Spleen (tissue), 11 donors: ENCODE measurements around the gene PROM1. TPM values are rescaled to one million over a fixed set of nuclear protein-coding genes. Genes with fewer than 3 reads are reported as not detected.

Experiments
- DNase-seq: peaks from one replicate; pipeline ENCODE4 v3.0.0-alpha.2; 2020
- H3K27ac ChIP-seq, 8 donors: fragments of 200-600 bp; sonication (generic) in 7 of 8; 1 replicate in 4 of 8; 2 replicates in 4 of 8; pipeline versions ENCODE4 v1.5.0 to v1.8.0; 2016 to 2021; ENCODE audit warnings: inconsistent platforms in 4 of 8, mild to moderate bottlenecking in 4 of 8, moderate library complexity in 1 of 8
- H3K27me3 ChIP-seq, 7 donors: fragments of 200-600 bp; sonication (generic) in 6 of 7; replicated peaks in 1 of 7; 1 replicate in 4 of 7; 2 replicates in 3 of 7; pipeline versions ENCODE4 v1.5.0 to v1.8.0; 2016 to 2021; ENCODE audit warnings: inconsistent platforms in 3 of 7, mild to moderate bottlenecking in 1 of 7
- H3K36me3 ChIP-seq, 6 donors: fragments of 200-600 bp; sonication (generic) in 5 of 6; 1 replicate in 4 of 6; 2 replicates in 2 of 6; pipeline versions ENCODE4 v1.5.0 to v1.8.0; 2016 to 2021; ENCODE audit warnings: inconsistent platforms in 2 of 6
- H3K4me1 ChIP-seq, 6 donors: fragments of 200-600 bp; sonication (generic) in 5 of 6; 1 replicate in 3 of 6; 2 replicates in 3 of 6; pipeline versions ENCODE4 v1.5.0 to v1.8.0; 2016 to 2021; ENCODE audit warnings: inconsistent platforms in 3 of 6
- H3K4me3 ChIP-seq, 8 donors: fragments of 200-600 bp; sonication (generic) in 7 of 8; 1 replicate in 4 of 8; 2 replicates in 4 of 8; pipeline versions ENCODE4 v1.5.0 to v1.8.0; 2016 to 2021; ENCODE audit warnings: inconsistent platforms in 4 of 8, mild to moderate bottlenecking in 4 of 8, moderate library complexity in 2 of 8
- H3K9me3 ChIP-seq, 8 donors: fragments of 200-600 bp; sonication (generic) in 7 of 8; 1 replicate in 4 of 8; 2 replicates in 4 of 8; pipeline versions ENCODE4 v1.5.0 to v1.8.0; 2016 to 2021; ENCODE audit warnings: inconsistent platforms in 4 of 8
- POLR2A ChIP-seq, 3 donors: fragments of 450-650 bp; IDR thresholded peaks; one replicate each; pipeline ENCODE4 v1.5.1; 2017; ENCODE audit warnings: antibody characterized with exemption in 3 of 3, mild to moderate bottlenecking in 1 of 3
- POLR2AphosphoS5 ChIP-seq, 3 donors: sonication (generic); formaldehyde crosslinking; IDR thresholded peaks; one replicate each; pipeline ENCODE4 v1.5.1; 2017; ENCODE audit warnings: antibody characterized with exemption in 3 of 3
- WGBS, 5 donors: extraction: QIAGEN DNeasy Blood & Tissue Kit in 3 of 5; methylation state at CpG; one replicate each; pipeline versions ENCODE4 v1.1.5 to v1.1.7; 2013 to 2018; 5-methylcytosine and 5-hydroxymethylcytosine counted together
- intact Hi-C: fragments of 100-400 bp; cut with DNase I; formaldehyde crosslinking; loops from one replicate; pipeline ENCODE4 v1.15.0; 2023; ENCODE audit warnings: low total_unique reads
- polyA plus RNA-seq, 3 donors: library from polyadenylated mRNA; stranded (reverse); fragments of 200-250 nt; gene quantifications; one replicate each; pipeline ENCODE4 v1.2.1, GENCODE V29; 2013
- total RNA-seq, 7 donors: library from RNA; depleted of rRNA in 3 of 7; stranded (reverse); fragments of >200 nt in 3 of 7; fragmentation: NEBNext Ultra II Directional in 4 of 7; extraction: Animal tissue kit (Norgen Biotek cat#: 25700) in 4 of 7; gene quantifications; one replicate each; pipeline versions ENCODE4 v1.1.0 to v1.2.1, GENCODE V29; 2016 to 2021
- TF ChIP-seq, protein P1 (sequence below), 11 experiments: fragments of 200-600 bp in 7 of 11; fragments of 450-650 bp in 4 of 11; sonication (generic) in 4 of 11; IDR thresholded peaks in 8 of 11; conservative IDR thresholded peaks in 3 of 11; 1 replicate in 7 of 11; 2 replicates in 4 of 11; pipeline versions ENCODE4 v1.4.0 to v1.8.0; 2016 to 2021; ENCODE audit warnings: antibody characterized with exemption in 11 of 11, inconsistent platforms in 4 of 11, mild to moderate bottlenecking in 1 of 11
- donor health status: healthy with polysubstance abuse.
- donor health status: DM: no; HTN: no; CAD: no; lungs with moderate emphysema.
- donor health status: DM: no; HTN: no; CAD: no.
- donor health status: Bipolar disorder and iron deficiency.
- donor health status: healthy.
- donor health status: DM: no; HTN: no; CAD: no.
- donor health status: DM: yes; HTN: yes; CAD: no.

Gene PROM1
- total and polyA plus RNA-seq, 10 donors = 0.15 to 4.6 (median 0.93) TPM

DNA sequence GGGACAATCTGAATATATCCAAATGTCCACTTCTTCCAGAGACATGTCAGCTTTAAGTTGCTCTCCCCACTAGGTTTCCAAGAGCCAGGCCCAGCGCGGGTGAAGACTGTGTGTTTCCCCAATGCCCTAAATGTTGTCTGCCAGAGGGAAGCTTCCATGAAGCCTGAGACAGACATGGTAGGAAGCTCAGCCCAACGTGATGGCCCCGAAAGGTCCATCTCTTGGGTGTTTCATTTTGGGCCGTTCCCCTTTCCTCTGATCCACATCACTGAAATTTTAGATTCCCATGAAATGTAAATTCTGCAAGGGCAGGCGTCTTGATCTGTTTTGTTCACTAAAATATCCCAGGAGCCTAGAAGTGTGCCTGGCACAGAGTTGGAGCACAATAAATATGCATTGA lies 25.4 kb upstream of the PROM1 start:
- Histone ChIP-seq H3K36me3 (no peaks in the 10 kb centered on the region), H3K4me3 (no peak overlapping the region), H3K27me3 (no peaks in the 10 kb centered on the region), H3K27ac (no peak overlapping the region), H3K4me1 (no peaks in the 10 kb centered on the region), H3K9me3 (no peaks in the 10 kb centered on the region)
- no peak for TF ChIP-seq POLR2AphosphoS5 (IDR thresholded peaks at IDR 0.05)
- TF ChIP-seq, protein P1, sequence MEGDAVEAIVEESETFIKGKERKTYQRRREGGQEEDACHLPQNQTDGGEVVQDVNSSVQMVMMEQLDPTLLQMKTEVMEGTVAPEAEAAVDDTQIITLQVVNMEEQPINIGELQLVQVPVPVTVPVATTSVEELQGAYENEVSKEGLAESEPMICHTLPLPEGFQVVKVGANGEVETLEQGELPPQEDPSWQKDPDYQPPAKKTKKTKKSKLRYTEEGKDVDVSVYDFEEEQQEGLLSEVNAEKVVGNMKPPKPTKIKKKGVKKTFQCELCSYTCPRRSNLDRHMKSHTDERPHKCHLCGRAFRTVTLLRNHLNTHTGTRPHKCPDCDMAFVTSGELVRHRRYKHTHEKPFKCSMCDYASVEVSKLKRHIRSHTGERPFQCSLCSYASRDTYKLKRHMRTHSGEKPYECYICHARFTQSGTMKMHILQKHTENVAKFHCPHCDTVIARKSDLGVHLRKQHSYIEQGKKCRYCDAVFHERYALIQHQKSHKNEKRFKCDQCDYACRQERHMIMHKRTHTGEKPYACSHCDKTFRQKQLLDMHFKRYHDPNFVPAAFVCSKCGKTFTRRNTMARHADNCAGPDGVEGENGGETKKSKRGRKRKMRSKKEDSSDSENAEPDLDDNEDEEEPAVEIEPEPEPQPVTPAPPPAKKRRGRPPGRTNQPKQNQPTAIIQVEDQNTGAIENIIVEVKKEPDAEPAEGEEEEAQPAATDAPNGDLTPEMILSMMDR (IDR thresholded peaks at IDR 0.05 in 8 of 11, conservative IDR thresholded peaks at IDR 0.05 in 3 of 11) = no peak
- no peak for TF ChIP-seq POLR2A (IDR thresholded peaks at IDR 0.05)
- intact Hi-C loops = no loop called here
- WGBS, 5 donors = 91 to 97% (median 94%) methylated on average over 6 of the region's 6 CpGs
- DNase-seq = no peak

DNA sequence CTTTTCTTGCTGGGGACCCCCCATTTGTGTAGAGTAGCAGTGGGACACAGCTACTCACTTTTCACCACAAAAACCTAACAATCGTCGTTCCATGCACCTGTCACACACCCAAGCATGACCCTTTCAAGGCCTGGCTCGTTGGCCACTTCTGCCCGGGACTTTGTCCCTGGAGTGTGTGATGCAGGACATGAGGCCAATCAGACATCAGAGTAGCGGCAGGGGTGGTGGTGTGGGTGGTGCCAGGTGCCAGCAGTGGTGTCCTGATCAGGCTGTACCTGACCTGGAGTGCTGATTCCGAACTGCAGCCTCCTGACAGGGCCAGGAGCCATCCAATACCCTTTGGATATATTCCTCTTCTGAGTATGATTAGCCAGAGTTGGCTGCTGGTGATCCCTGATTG lies 23.1 kb upstream of the PROM1 start:
- no peaks in the 10 kb centered on the region for H3K9me3 ChIP-seq
- no peak for DNase-seq

DNA sequence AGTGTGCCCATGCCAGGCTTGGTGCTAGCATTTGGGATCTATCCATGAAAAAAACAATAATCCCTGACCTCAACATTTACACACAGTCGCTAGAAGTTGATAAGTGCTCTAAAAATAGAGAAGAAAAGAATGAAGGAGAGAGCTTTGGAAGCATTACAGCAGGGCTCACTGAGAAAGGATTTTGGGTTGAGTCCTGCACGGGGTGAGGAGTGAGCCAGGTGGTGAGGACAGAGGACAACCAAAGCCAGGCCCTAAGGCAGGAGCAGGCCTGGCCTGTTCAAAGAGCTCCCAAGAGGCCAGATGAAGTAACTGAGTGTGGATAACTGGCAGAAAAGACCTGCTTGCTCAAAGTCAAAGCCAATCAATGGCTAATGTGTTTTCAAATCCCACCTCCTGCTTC lies 20.7 kb upstream of the PROM1 start:
- WGBS, 5 donors = 75 to 83% (median 77%) methylated on average over 2 of the region's 2 CpGs
- Histone ChIP-seq H3K4me1 (no peaks in the 10 kb centered on the region), H3K27ac (no peak overlapping the region), H3K36me3 (no peaks in the 10 kb centered on the region), H3K4me3 (no peak overlapping the region), H3K27me3 (no peaks in the 10 kb centered on the region), H3K9me3 (no peaks in the 10 kb centered on the region)
- intact Hi-C loops = no loop called here
- no peak for TF ChIP-seq POLR2A (IDR thresholded peaks at IDR 0.05)
- TF ChIP-seq POLR2AphosphoS5 (IDR thresholded peaks at IDR 0.05) = no peak
- TF ChIP-seq, protein P1 (IDR thresholded peaks at IDR 0.05 in 8 of 11, conservative IDR thresholded peaks at IDR 0.05 in 3 of 11) = no peak
- DNase-seq = no peak

More for the DNA sequence above, 23.1 kb upstream of the PROM1 start:
- Histone ChIP-seq H3K27ac (no peak overlapping the region), H3K27me3 (no peaks in the 10 kb centered on the region), H3K4me3 (no peak overlapping the region), H3K36me3 (no peaks in the 10 kb centered on the region), H3K4me1 (no peaks in the 10 kb centered on the region)
- WGBS, 5 donors = 67 to 91% (median 87%) methylated on average over 6 of the region's 6 CpGs
- TF ChIP-seq POLR2AphosphoS5 (IDR thresholded peaks at IDR 0.05) = no peak
- TF ChIP-seq POLR2A (IDR thresholded peaks at IDR 0.05) = no peak
- intact Hi-C loops = no loop called here

DNA sequence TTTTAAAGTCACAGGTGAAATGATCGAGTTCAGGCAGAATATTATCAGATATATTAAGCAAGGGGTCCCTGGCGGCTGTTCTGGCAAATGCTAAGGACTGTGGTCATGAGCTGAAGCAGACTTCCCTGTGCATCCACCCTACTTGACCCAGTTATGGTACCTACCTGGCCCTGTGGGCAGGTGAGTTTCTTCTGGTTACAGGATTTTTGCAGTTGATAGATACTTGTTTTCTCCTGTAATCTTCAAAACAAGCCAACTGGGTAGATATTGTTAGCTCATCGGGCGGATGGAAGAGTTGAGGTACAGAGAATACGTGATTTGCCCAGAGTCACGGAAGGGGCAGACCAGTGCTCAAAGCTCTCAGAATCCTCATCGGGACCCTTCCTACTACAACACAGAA lies 18.5 kb upstream of the PROM1 start:
- Histone ChIP-seq H3K27ac (no peak overlapping the region), H3K4me3 (no peak overlapping the region), H3K27me3 (no peaks in the 10 kb centered on the region), H3K36me3 (no peaks in the 10 kb centered on the region), H3K9me3 (no peaks in the 10 kb centered on the region), H3K4me1 (no peaks in the 10 kb centered on the region)
- WGBS, 5 donors = 86 to 93% (median 90%) methylated on average over 7 of the region's 7 CpGs
- no peak for DNase-seq
- intact Hi-C loops = no loop called here
- TF ChIP-seq, protein P1 (IDR thresholded peaks at IDR 0.05 in 8 of 11, conservative IDR thresholded peaks at IDR 0.05 in 3 of 11) = no peak
- TF ChIP-seq POLR2A (IDR thresholded peaks at IDR 0.05) = no peak
- TF ChIP-seq POLR2AphosphoS5 (IDR thresholded peaks at IDR 0.05) = no peak

DNA sequence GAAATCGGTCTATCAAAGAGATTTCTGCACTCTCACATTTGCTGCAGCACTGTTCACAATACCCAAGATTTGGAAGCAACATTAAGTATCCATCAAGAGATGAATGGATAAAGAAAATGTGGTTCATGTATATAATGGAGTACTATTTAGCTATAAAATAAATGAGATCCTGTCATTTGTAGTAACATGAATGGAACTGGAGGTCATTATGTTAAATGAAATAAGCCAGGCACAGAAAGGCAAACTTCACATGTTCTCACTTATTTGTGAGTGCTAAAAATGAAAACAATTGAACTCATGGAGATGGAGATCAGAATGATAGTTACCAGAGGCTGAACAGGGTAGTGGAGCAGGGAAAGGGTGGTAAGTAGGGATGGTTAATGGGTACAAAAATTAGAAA lies 17.0 kb upstream of the PROM1 start:
- Histone ChIP-seq H3K9me3 (no peaks in the 10 kb centered on the region), H3K27ac (no peak overlapping the region), H3K36me3 (no peaks in the 10 kb centered on the region), H3K27me3 (no peaks in the 10 kb centered on the region), H3K4me3 (no peak overlapping the region), H3K4me1 (no peaks in the 10 kb centered on the region)
- intact Hi-C loops = no loop called here
- 72 to 91% (median 87%) methylated on average over 1 of the region's 1 CpG for WGBS, 5 donors
- no peak for DNase-seq
- TF ChIP-seq POLR2AphosphoS5 (IDR thresholded peaks at IDR 0.05) (no peak), POLR2A (IDR thresholded peaks at IDR 0.05) (no peak)
- TF ChIP-seq, protein P1 (IDR thresholded peaks at IDR 0.05 in 8 of 11, conservative IDR thresholded peaks at IDR 0.05 in 3 of 11) = no peak
